Esophagus muscularis mucosa (tissue), 3 donors: ENCODE measurements around the gene CLIC4.

ENCODE experiments used
- POLR2A ChIP-seq: fragments of 450-650 bp; IDR thresholded peaks from one replicate; pipeline ENCODE4 v1.6.1; 2017; ENCODE audit warnings: antibody characterized with exemption, moderate library complexity, mild to moderate bottlenecking, low read depth
- POLR2AphosphoS5 ChIP-seq, 2 donors: sonication (generic); formaldehyde crosslinking; IDR thresholded peaks; one replicate each; pipeline ENCODE4 v1.6.1; 2017; ENCODE audit warnings: antibody characterized with exemption in 2 of 2
- TF ChIP-seq, protein P1 (sequence below), 3 experiments: fragments of 200-600 bp in 2 of 3; fragments of 450-650 bp in 1 of 3; sonication (generic) in 2 of 3; IDR thresholded peaks; one replicate each; pipeline ENCODE4 v1.5.1; 2017 to 2019; ENCODE audit warnings: antibody characterized with exemption in 3 of 3, mild to moderate bottlenecking in 2 of 3, moderate library complexity in 1 of 3

DNA sequence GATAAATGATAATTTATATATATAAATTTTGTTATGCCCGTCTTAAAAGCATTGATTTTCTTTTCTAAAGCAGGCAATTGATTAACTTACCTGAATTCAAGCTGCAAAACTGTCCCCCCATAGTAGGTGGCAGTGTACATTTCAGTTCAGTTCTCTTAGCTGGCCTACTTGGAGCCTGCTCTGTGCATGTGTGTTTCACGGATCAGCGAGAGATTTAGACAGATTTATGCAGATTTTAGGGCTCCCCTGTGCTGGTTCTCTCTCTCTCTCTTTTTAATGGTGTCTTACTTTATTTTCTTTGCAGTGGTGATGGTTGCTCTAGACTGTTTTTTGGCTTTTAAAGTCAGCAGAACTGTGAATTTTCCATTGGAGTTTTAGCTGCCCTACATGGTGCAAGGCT, 30.7 kb downstream of the CLIC4 start:
- TF ChIP-seq, protein P1, sequence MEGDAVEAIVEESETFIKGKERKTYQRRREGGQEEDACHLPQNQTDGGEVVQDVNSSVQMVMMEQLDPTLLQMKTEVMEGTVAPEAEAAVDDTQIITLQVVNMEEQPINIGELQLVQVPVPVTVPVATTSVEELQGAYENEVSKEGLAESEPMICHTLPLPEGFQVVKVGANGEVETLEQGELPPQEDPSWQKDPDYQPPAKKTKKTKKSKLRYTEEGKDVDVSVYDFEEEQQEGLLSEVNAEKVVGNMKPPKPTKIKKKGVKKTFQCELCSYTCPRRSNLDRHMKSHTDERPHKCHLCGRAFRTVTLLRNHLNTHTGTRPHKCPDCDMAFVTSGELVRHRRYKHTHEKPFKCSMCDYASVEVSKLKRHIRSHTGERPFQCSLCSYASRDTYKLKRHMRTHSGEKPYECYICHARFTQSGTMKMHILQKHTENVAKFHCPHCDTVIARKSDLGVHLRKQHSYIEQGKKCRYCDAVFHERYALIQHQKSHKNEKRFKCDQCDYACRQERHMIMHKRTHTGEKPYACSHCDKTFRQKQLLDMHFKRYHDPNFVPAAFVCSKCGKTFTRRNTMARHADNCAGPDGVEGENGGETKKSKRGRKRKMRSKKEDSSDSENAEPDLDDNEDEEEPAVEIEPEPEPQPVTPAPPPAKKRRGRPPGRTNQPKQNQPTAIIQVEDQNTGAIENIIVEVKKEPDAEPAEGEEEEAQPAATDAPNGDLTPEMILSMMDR (IDR thresholded peaks at IDR 0.05), result no peak
- no peak for TF ChIP-seq POLR2AphosphoS5 (IDR thresholded peaks at IDR 0.05)
- TF ChIP-seq POLR2A, result no peak
